Stimulated activated naive CD8-positive, alpha-beta T cell treated with anti-CD3 and anti-CD28 coated beads, Interleukin-15, Interleukin-2, amounts not matched to agents 100 U/mL and 50 U/mL, for 24 hours (primary cell): ENCODE measurements around the gene MAP6.
A peak's percentile ranks its signal among the peaks of the same experiment; 100 is the strongest.

ENCODE experiments used
- ATAC-seq: fragments of 150-1000 bp; cut with Tn5 transposase; one replicate; pipeline ENCODE4 v1.10.0; 2021
- DNase-seq: peaks from one replicate; pipeline ENCODE4 v3.0.0; 2021

The MAP6 gene

DNA sequence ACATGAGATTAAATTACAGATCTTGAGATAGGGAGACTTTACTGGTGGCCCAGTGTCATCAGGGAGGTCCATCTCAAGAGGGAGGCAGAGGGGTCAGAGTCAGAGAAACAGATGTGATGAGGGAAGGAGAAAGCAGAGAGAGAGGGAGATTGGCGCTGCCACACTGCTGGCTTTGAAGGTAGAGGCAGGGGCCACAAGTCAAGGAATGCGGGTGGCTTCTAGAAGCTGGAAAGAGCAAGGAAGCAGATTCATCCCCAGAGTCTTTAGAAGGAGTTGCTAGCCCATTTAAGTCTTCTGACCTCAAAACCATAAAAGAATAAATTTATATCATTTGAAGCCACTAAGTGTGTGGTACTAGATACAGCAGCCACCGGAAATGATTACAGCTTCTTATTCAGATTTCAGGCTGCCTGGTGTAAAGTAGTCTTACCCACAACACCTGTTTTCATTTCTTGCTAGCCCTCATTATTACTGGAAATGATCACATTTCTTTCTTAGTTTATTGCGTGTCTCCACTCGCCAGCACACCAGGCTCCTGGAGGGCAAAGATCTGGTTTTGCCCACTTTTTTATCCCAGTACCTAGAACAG is 119.4 kb downstream of the MAP6 start:
- DNase-seq (no peak), ATAC-seq (no peak)

DNA sequence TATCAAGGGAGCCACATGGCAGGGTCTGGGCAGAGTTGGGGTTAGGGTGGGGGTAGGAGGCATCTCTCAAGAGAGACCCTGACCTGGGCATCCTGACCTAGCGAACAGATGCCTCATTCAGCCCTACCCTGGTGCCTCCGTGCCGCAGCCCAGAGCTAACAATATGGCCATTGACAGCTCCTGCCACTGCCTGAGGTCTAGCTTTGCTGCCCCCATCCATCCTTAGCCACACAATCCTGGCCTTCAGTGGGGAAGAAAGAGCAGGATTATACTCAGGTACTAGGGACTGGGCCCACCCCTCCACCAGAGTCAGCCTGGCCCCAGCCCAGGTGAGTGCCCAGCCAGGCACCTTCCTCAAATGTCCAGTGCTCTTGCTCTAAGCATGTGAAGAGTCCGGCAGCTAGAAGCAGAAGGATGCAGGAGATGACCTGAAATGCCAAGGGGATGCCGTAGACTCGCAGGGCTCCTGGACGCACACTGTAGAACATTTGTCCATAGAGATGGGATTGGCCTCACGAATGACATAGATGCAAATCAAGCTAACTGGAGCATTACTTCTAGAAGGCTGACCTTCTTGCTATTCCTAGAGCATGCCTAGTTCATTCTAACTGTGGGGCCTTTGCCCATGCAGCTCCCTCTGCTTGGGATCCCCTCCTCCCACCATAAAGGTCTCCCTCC is 120.1 kb downstream of the MAP6 start:
- ATAC-seq (no peak), DNase-seq (no peak)

DNA sequence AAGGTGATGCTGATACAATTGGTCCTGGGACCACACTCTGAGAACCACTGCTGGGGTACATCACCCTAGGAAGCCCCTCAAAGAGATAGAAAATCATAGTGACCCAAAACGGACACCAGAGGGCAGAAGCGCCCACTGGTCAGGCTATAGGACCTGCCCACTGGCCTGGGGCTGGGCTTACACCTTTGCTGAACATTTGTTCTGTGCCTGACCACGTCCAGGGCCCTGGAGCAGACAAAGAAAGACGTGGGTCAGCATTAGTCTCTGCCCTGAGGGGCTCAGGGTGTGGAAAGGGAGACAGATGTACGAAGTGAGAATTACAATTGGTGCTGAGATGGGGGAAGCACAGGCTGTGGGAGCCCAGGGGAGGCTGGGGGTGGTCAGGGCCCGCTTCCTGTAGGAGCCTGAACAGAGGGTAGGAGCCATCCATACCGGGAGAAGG is 121.2 kb downstream of the MAP6 start:
- DNase-seq: peak; percentile 54
- ATAC-seq: peak; percentile 42

GRCh38 chr11:75547177-75547576 is 121.7 kb downstream of the MAP6 start:
- ATAC-seq: no peak
- DNase-seq: no peak

DNA sequence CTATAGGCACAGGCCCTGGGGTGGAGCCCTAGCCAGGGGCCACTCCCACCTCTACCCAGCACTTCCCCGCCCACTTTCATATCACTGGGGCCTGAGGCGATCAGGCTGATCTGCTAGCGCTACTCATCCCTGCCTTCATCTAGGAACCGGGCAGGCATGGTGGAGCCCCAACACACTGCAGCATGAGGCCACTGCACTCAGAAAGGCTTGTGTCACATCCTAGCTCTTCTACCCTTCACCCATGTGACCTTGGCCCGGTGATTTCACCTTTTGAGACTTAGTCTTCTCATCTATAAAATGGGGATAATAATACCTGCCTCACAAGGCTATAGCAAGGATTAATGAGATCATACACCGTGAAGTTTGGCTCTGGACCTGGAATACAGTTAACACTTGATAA is 125.0 kb downstream of the MAP6 start:
- no peak for ATAC-seq
- DNase-seq: no peak

DNA sequence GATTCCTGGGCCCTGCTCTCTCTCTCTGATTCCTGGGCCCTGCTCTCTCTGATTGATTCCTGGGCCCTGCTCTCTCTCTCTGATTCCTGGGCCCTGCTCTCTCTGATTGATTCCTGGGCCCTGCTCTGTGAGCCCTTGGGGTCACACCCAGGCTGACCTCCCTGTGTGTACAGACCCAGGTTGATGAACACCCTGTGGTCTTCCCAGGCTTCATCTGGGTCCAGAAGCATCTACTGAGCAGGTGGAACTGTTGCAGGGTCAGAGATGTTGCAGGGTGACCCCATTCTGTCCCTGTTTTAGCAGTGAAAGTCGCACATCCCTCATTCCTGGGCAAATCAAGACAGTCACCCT is 126.8 kb downstream of the MAP6 start:
- DNase-seq (no peak), ATAC-seq (no peak)

- ATAC-seq: no peak
- DNase-seq: no peak
Measured at GRCh38 chr11:75541193-75542087, 127.4 kb downstream of the MAP6 start.

- ATAC-seq (no peak), DNase-seq (no peak)
Measured at GRCh38 chr11:75539459-75540334, 129.1 kb downstream of the MAP6 start.

DNA sequence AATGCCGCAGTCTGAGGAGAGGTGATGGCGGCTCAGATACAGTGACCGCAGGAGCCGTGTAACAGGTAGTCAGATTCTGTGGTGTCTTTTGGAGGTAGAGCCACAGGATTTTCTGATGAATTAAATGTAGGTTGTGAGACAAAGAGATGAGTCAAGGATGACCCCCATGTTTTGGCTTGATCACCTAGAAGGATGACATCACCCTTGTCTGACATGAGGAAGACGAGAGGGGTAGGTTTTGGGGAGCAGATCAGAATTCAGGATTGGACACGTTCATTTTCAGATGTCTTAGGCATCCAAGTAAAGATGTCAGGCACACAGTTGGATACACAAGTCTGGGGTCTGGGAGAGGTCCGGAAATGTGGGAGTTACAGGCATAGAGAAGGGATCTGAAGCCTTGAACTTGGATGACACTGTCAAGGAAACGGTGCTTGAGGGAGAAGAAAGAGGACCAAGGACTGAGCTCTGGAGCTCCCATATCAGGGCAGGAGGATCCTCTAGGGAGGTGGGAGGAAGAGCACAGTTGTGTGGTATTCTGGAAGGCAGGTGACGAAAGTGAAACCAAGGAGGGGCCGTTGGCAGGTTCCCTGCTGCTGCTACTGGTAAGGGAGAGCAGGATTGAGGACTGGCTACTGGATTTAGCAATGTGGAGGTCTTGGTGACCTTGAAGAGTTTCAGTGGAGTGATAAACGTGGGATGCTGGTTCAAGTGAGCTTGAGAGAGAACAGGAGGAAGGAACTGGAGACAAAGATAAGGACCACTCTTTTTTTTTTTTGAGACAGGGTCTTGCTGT is 130.5 kb downstream of the MAP6 start:
- ATAC-seq (no peak), DNase-seq (no peak)

GRCh38 chr11:75537740-75538139 is 131.1 kb downstream of the MAP6 start:
- ATAC-seq: no peak
- DNase-seq: no peak
